Liver (tissue), 9 donors: ENCODE data around the gene FRMD4B. TPM values are rescaled to one million over a fixed set of nuclear protein-coding genes. Genes with fewer than 3 reads are reported as not detected.

Experiments
- DNase-seq: peaks from one replicate; pipeline ENCODE4 v3.0.0-alpha.2; 2017; ENCODE audit warnings: low spot score
- H3K27ac ChIP-seq, 2 donors: one replicate each; pipeline ENCODE4 v1.7.0; 2013; ENCODE audit warnings: inconsistent platforms in 2 of 2, low read length in 2 of 2, control low read depth in 1 of 2, low read depth in 1 of 2, mild to moderate bottlenecking in 1 of 2
- H3K27me3 ChIP-seq, 4 donors: one replicate each; pipeline versions ENCODE4 v1.6.1 to v1.7.0; 2013; ENCODE audit warnings: low read length in 3 of 4, inconsistent platforms in 1 of 4, mild to moderate bottlenecking in 1 of 4, moderate library complexity in 1 of 4; ENCODE audit not compliant: control insufficient read depth in 4 of 4, insufficient read depth in 4 of 4
- H3K36me3 ChIP-seq, 4 donors: one replicate each; pipeline versions ENCODE4 v1.6.1 to v1.7.0; 2013; ENCODE audit warnings: low read length in 3 of 4, mild to moderate bottlenecking in 3 of 4, low read depth in 1 of 4, moderate library complexity in 1 of 4; ENCODE audit not compliant: control insufficient read depth in 4 of 4, insufficient read depth in 3 of 4
- H3K4me1 ChIP-seq, 4 donors: one replicate each; pipeline versions ENCODE4 v1.6.1 to v1.7.0; 2013; ENCODE audit warnings: low read length in 3 of 4, mild to moderate bottlenecking in 3 of 4, moderate library complexity in 1 of 4; ENCODE audit not compliant: control insufficient read depth in 4 of 4, insufficient read depth in 4 of 4
- H3K4me3 ChIP-seq, 3 donors: one replicate each; pipeline versions ENCODE4 v1.6.1 to v1.7.0; 2013; ENCODE audit warnings: low read length in 3 of 3, control low read depth in 1 of 3, low read depth in 1 of 3, mild to moderate bottlenecking in 1 of 3
- H3K9ac ChIP-seq, 2 donors: one replicate each; pipeline ENCODE4 v1.7.0; 2013; ENCODE audit warnings: low read length in 2 of 2, mild to moderate bottlenecking in 2 of 2, moderate library complexity in 2 of 2, control low read depth in 1 of 2, low read depth in 1 of 2
- H3K9me3 ChIP-seq, 4 donors: one replicate each; pipeline versions ENCODE4 v1.6.1 to v1.7.0; 2013; ENCODE audit warnings: low read length in 3 of 4; ENCODE audit not compliant: control insufficient read depth in 4 of 4
- ATF3 ChIP-seq: IDR thresholded peaks from 2 replicates; pipeline ENCODE4 v1.6.1; 2016; ENCODE audit warnings: antibody characterized with exemption
- CTCF ChIP-seq: fragments of 150-350 bp; IDR thresholded peaks from 2 replicates; pipeline ENCODE4 v1.5.1; 2017; ENCODE audit warnings: improper control_type of control experiment, low read depth, low read length; ENCODE audit not compliant: missing input control
- EGR1 ChIP-seq, 2 donors: IDR thresholded peaks; 2 replicates each; pipeline ENCODE4 v1.6.1; 2016 to 2018; ENCODE audit warnings: antibody characterized with exemption in 2 of 2, low read depth in 2 of 2
- FOXA1 ChIP-seq: IDR thresholded peaks from 2 replicates; pipeline ENCODE4 v1.6.1; 2016; ENCODE audit warnings: antibody characterized with exemption
- FOXA2 ChIP-seq: IDR thresholded peaks from 2 replicates; pipeline ENCODE4 v1.6.1; 2016; ENCODE audit warnings: antibody characterized with exemption
- GABPA ChIP-seq, 2 donors: IDR thresholded peaks in 1 of 2; conservative IDR thresholded peaks in 1 of 2; 2 replicates each; pipeline ENCODE4 v1.6.1; 2016; ENCODE audit warnings: antibody characterized with exemption in 2 of 2, mild to moderate bottlenecking in 1 of 2, moderate library complexity in 1 of 2
- HNF4A ChIP-seq, 2 donors: conservative IDR thresholded peaks; 2 replicates each; pipeline ENCODE4 v1.6.1; 2016; ENCODE audit warnings: antibody characterized with exemption in 2 of 2, mild to moderate bottlenecking in 2 of 2
- HNF4G ChIP-seq: IDR thresholded peaks from 2 replicates; pipeline ENCODE4 v1.6.1; 2016; ENCODE audit warnings: antibody characterized with exemption
- JUND ChIP-seq, 2 donors: IDR thresholded peaks; 2 replicates each; pipeline ENCODE4 v1.6.1; 2016; ENCODE audit warnings: antibody characterized with exemption in 2 of 2
- MAX ChIP-seq: IDR thresholded peaks from 2 replicates; pipeline ENCODE4 v1.6.1; 2016; ENCODE audit warnings: antibody characterized with exemption
- NR2F2 ChIP-seq: IDR thresholded peaks from 2 replicates; pipeline ENCODE4 v1.6.1; 2016; ENCODE audit warnings: antibody characterized with exemption
- RAD21 ChIP-seq, 2 donors: IDR thresholded peaks; 2 replicates each; pipeline ENCODE4 v1.6.1; 2016; ENCODE audit warnings: antibody characterized with exemption in 2 of 2, mild to moderate bottlenecking in 2 of 2
- REST ChIP-seq: IDR thresholded peaks from 2 replicates; pipeline ENCODE4 v1.6.1; 2016; ENCODE audit warnings: antibody characterized with exemption, mild to moderate bottlenecking
- RXRA ChIP-seq, 2 donors: IDR thresholded peaks; 2 replicates each; pipeline ENCODE4 v1.6.1; 2017 to 2018; ENCODE audit warnings: antibody characterized with exemption in 2 of 2, mild to moderate bottlenecking in 1 of 2
- SP1 ChIP-seq: IDR thresholded peaks from 2 replicates; pipeline ENCODE4 v1.6.1; 2018; ENCODE audit warnings: antibody characterized with exemption, mild to moderate bottlenecking
- TAF1 ChIP-seq: conservative IDR thresholded peaks from 2 replicates; pipeline ENCODE4 v1.6.1; 2016; ENCODE audit warnings: antibody characterized with exemption, mild to moderate bottlenecking
- YY1 ChIP-seq: IDR thresholded peaks from 2 replicates; pipeline ENCODE4 v1.6.1; 2016; ENCODE audit warnings: antibody characterized with exemption, mild to moderate bottlenecking
- ZBTB33 ChIP-seq: IDR thresholded peaks from 2 replicates; pipeline ENCODE4 v1.6.1; 2016; ENCODE audit warnings: antibody characterized with exemption
- WGBS: extraction: QIAGEN DNeasy Blood & Tissue Kit; methylation state at CpG from one replicate; pipeline ENCODE4 v1.1.7; 2013; 5-methylcytosine and 5-hydroxymethylcytosine counted together
- polyA plus RNA-seq, 2 donors: library from polyadenylated mRNA; stranded (reverse) in 1 of 2; unstranded in 1 of 2; fragments of 200-250 nt in 1 of 2; fragments of >200 nt in 1 of 2; fragmentation: Nextera tagmentation in 1 of 2; extraction: Ambion mirVana in 1 of 2; gene quantifications; one replicate each; pipeline versions ENCODE4 v1.2.1 to v1.2.3, GENCODE V29; 2013 to 2015
- total RNA-seq, 2 donors: library from RNA; depleted of rRNA; stranded (reverse); fragments of >200 nt; gene quantifications; one replicate each; pipeline ENCODE4 v1.2.3, GENCODE V29; 2014
- donor health status: healthy.
- donor health status: healthy.
- donor health status: healthy.
- donor health status: healthy.
- donor health status: healthy.

FRMD4B gene
- total and polyA plus RNA-seq, 4 donors, result 7.3 to 22.6 (median 15.0) TPM

GRCh38 chr3:69272556-69272955 lies 113.3 kb downstream of the FRMD4B start:
- no peaks in the 10 kb centered on the region for H3K9me3 ChIP-seq
- H3K27ac ChIP-seq, result no peak overlapping the region
- H3K4me3 ChIP-seq, result no peak overlapping the region
- no peaks in the 10 kb centered on the region for H3K27me3 ChIP-seq
- WGBS, result 90% methylated on average over 2 of the region's 2 CpGs
- TF ChIP-seq REST (no peak), GABPA (IDR thresholded peaks at IDR 0.05 in 1 of 2, conservative IDR thresholded peaks at IDR 0.05 in 1 of 2) (no peak), MAX (no peak), FOXA2 (no peak), YY1 (no peak), HNF4G (no peak), EGR1 (IDR thresholded peaks at IDR 0.05; ENCODE audit: low read depth in 2 of 2) (no peak), NR2F2 (no peak), FOXA1 (no peak), SP1 (no peak), JUND (IDR thresholded peaks at IDR 0.05) (no peak)
- peaks cover 0 to 7% (median 1%) of the 10 kb centered on the region in 4 donors for H3K4me1 ChIP-seq
- H3K9ac ChIP-seq, result no peak overlapping the region
- peaks cover 0 to 1% (median 0%) of the 10 kb centered on the region in 4 donors for H3K36me3 ChIP-seq
- DNase-seq, result no peak

- Histone ChIP-seq H3K9ac (no peak overlapping the region), H3K4me3 (no peak overlapping the region), H3K36me3 (peaks cover 0 to 1% (median 0%) of the 10 kb centered on the region in 4 donors), H3K9me3 (no peaks in the 10 kb centered on the region), H3K4me1 (peaks cover 0 to 7% (median 1%) of the 10 kb centered on the region in 4 donors), H3K27ac (no peak overlapping the region), H3K27me3 (no peaks in the 10 kb centered on the region)
- no peak for DNase-seq
- no peak for TF ChIP-seq GABPA (IDR thresholded peaks at IDR 0.05 in 1 of 2, conservative IDR thresholded peaks at IDR 0.05 in 1 of 2)
- TF ChIP-seq RXRA (IDR thresholded peaks at IDR 0.05), result no peak
- no peak for TF ChIP-seq RAD21 (IDR thresholded peaks at IDR 0.05)
- no peak for TF ChIP-seq NR2F2
- WGBS, result 40% methylated on average over 3 of the region's 3 CpGs
These were observed 114.8 kb downstream of the FRMD4B start for GRCh38 chr3:69271098-69271497.

GRCh38 chr3:69266585-69266984 lies 119.3 kb downstream of the FRMD4B start:
- Histone ChIP-seq H3K27me3 (no peaks in the 10 kb centered on the region), H3K9ac (no peak overlapping the region), H3K9me3 (no peaks in the 10 kb centered on the region), H3K4me3 (no peak overlapping the region), H3K4me1 (peaks cover 0 to 5% (median 1%) of the 10 kb centered on the region in 4 donors), H3K36me3 (peaks cover 0 to under 1% (median 0%) of the 10 kb centered on the region in 4 donors), H3K27ac (no peak overlapping the region)
- no peak for DNase-seq
- WGBS, result 77% methylated on average over 2 of the region's 2 CpGs
- TF ChIP-seq ZBTB33 (no peak), JUND (IDR thresholded peaks at IDR 0.05) (no peak), ATF3 (no peak), FOXA2 (no peak), CTCF (no peak), SP1 (no peak), HNF4A (conservative IDR thresholded peaks at IDR 0.05) (no peak), MAX (no peak), NR2F2 (no peak), HNF4G (no peak), FOXA1 (no peak), GABPA (IDR thresholded peaks at IDR 0.05 in 1 of 2, conservative IDR thresholded peaks at IDR 0.05 in 1 of 2) (no peak), EGR1 (IDR thresholded peaks at IDR 0.05; ENCODE audit: low read depth in 2 of 2) (no peak), RAD21 (IDR thresholded peaks at IDR 0.05) (no peak), TAF1 (no peak), RXRA (IDR thresholded peaks at IDR 0.05) (no peak)
